HG03064 (cell line): Measurements from ENCODE around the gene ZNF600.
"Not testable (repeated sequence)": the region's sequence is repeated elsewhere in the genome, so short reads cannot be mapped to it uniquely, and the experiment has no call there.

Source experiments
- ATAC-seq: cut with Tn5 transposase; IDR thresholded peaks from one replicate; pipeline ENCODE4 v1.9.1; 2021; ENCODE audit warnings: low read depth; ENCODE audit not compliant: unreplicated experiment

Gene ZNF600

DNA sequence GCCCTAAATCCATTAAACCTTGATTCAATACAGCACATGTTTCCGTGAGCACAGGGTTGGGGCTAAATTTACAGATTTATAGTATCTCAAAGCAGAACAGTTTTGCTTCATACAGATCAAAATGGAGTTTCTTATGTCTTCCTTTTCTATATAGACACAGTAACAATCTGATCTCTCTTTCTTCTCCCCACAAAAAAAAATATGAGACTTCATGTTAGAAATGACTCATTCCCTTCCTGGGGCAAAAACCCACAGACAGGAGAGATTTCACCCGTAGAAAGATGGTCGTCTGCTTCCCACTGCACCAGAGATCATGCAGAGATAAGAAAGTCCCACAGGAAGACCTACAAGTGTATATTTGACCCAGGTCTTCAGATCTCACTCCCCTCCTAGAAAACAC, 44.1 kb downstream of the ZNF600 start:
- no peak for ATAC-seq

DNA sequence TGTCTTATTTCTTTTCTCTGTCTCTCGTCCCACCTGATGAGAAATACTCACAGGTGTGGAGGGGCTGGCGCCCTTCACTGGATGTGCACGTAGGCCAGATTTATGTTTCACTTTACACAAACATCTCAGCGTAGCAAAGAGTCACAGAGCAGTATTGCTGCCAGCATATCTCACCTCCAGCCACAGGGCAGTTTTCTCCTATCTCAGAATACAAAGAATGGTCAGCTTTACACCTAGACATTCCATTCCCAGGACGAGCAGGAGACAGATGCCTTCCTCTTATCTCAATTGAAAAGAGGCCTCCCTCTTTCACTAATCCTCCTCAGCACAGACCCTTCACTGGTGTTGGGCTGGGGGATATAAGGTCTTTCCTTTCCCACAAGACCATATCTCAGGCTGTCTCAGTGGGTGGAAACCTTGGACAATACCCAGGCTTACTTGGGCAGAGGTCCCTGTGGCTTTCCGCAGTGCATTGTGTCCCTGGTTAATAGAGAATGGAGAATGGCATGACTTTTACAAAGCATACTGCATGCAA, 44.6 kb downstream of the ZNF600 start:
- no peak for ATAC-seq

DNA sequence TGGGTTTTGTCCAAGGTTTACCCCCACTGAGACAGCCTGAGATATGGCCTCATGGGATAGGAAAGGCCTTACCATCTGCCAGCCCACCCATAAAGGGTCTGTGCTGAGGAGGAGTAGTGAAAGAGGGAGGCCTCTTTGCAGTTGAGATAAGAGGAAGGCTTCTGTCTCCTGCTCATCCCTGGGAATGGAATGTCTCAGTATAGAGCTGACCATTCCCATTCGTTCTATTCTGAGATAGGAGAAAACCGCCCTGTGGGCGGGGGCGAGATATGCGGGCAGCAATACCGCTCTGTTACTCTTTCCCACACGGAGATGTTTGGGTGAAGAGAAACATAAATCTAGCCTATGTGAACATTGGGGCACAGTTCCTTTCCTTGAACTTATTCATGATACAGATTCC, 45.2 kb downstream of the ZNF600 start:
- ATAC-seq = not testable (repeated sequence)

DNA sequence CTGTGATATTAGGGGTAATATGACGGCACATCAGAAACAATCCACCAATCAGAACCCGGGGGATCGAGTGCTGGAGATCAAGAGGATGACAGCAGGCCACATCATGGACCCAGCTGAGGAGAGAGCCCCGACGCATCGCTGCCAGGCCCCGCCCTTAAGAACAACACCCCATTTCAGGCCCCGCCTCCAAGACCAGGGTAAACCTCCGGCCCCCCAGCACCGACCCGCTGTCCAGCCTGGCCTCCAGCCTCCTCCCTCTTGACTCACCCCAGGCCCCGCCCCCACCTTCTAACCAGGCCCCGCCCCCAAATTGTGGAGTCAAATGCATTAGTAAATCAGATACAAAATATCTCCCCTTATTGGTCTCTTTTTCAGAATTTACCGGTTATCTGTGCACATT, 47.0 kb downstream of the ZNF600 start:
- ATAC-seq = no peak

DNA sequence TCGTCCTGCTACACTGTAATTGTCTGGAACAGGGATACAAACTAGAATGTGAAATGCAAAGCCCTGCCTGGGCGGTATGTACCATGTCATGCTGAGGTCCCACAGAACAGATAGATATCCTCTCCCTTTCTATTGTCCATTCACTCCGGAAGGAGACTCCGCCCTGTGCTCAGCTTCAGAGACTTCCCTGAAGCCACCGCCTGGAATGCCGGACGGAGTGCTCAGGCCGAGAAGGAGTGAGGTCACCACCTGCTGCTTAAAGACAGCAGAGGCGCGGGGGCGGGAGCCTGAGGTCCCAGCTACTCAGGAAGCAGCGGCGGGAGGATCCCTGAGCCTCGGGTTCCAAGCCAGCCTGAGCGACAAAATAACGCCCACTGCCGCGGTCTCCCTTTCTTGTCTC, 50.9 kb downstream of the ZNF600 start:
- ATAC-seq = no peak

DNA sequence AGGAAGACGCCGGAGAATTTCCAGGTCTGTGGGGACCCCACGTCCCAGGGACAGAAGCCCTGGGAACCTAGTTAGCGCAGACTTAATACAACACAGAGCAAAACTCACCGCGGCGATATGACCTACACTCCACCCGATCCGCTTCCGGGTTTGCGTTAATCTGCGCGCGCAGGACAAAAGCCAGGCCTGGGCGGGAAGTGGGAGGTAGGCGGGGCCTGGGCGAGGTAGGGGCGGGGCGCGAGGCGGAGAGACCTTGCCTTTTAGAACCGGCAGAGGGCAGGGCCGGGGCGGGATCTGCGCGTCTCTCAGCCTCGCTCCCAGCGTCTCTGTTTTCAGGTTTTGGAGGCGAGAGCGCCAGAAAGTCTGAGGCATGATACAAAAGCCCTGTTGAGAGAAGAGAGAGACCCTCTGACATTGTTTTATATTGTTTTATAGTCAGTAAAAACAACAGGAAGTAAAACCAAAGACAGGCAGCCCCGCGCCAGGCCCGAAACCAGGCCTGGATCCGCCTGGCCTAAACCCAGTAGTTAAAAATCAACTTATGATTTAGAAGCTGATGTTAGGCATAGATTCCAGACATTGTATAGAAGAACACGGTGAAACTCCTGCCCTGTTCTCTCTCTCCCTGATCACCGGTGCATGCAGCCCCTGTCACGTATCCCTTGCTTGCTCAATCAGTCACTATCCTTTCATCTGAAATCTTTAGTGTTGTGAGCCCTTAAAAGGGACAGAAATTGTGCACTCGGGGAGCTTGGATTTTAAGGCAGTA, 51.5 kb downstream of the ZNF600 start, which contains the start of gene ZNF611:
Gene ZNF611 (minus strand): TSS at position 152 of the 769 bp plus-strand sequence. CDS start 19,150 bp downstream, outside the sequence.
- peak; percentile 90 for ATAC-seq

DNA sequence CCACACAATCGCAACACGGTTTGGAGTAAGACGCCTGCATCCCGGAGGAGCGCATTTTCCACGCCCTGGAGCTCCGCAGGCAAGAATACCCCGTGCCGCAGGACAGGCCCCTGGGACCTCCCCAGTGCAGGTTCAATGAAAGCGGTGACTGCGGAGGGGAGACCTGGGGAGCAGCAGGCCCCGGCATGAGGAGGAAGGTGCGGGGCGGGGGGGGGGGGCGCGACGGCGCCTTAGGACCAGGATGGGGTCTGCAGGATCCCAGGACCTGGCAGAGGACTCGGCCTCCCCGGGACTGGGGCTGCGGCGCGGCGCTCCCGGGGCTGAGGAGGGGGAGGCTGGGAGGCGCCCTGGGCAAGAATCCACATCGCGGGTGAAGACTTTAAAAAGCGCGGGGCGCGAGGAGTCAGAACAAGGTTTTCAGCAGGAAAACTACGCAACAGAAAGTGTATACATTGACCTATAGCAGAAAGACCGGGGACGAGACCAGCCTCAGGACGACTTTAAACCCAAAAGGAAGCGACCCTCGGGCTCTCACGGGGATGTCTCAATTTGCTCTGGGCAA, 52.2 kb downstream of the ZNF600 start:
- no peak for ATAC-seq

DNA sequence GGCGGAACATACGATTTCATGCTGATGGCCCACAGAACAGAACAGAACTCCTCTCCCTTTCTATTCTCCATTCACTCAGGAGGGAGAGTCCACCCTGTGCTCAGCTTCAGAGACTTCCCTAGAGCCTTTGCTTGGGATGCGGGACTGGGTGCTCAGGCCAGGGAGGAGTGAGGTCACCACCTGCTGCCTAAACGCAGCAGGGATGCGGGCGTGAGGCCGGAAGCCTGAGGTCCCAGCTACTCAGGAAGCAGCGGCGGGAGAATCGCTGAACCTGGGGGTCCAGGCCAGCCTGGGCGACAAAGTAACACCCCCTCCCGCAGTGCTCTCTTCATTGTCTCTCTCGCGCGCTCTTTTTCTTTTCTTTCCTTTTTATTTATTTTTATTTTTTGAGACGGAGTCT, 60.5 kb downstream of the ZNF600 start:
- ATAC-seq = not testable (repeated sequence)

DNA sequence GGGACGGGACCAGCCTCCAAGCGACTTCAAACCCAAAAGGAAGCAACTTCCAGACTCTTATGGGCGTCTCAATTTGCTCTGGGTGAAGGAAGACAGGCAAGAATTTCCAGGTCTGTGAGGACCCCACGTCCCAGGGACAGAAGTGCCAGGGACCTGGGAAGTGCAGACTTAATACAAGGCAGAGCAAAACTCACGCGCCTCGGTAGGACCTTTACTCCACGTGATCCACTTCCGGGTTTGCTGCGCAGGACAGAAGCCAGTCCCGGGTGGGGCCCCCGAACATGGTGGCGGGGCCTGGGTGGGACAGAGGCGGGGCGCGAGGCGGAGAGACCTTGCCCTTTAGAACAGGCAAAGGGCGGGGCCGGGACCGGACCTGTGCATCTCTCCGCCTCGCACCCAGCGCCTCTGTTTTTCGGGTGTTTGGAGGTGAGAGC, 61.0 kb downstream of the ZNF600 start:
- no peak for ATAC-seq

DNA sequence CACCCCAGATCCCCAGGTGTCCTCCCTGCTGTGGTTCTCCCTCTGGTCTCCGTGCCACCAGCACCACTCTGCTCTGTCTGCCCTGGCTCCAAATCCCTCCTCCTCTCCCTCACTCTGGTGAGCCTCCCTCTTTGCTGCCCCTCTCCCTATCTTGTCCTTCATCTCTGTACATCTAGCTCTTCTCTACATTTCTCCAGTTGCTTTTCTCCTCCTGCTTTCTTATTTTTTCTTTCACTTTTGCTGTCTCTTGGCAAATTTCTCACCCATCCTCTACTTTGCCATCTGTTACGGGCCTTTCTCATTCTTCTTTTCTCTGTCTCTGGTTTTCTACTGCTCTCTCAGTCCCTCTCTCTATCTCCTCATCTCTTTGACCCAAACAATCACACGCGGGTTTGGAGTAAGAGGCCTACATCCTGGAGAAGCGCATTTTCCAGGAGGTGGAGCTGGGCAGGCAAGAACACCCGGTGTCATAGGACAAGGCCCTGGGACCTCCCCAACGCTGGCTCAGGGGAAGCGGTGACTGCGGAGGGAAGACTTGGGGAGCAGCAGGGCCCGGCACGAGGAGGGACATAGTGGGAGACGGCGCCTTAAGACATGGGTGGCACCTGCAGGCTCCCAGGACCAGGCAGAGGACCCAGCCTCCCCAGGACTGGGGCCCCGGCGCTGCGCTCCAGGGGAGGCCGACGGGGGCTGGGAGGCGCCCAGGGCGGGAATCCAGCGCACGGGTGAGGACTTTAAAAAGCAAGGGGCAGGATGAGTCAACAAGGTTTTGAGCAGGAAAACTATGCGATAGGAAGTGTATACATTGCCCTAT, 61.7 kb downstream of the ZNF600 start:
- ATAC-seq = no peak

DNA sequence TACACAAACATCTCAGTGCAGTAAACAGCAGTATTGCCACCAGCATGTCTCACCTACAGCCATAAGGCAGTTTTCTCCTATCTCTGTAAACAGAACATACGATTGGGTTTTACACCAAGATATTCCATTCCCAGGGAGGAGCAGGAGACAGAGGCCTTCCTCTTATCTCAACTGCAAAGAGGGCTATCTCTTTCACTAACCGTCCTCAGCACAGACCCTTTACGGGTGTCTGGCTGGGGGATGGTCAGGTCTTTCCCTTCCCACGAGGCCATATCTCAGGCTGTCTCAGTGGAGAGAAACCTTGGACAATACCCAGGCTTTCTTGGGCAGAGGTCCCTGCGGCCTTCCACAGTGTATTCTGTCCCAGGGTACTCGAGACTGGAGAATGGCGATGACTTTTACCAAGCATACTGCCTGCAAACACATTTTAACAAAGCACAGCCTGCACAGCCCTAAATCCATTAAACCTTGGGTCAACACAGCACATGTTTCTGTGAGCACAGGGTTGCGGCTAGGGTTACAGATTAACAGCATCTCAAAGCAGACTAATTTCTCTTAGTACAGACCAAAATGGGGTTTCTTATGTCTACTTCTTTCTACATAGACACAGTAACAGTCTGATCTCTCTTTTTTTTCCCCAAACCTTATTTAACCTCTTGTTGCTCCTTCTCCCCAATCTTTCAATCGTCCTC, 62.5 kb downstream of the ZNF600 start:
- ATAC-seq = not testable (repeated sequence)

DNA sequence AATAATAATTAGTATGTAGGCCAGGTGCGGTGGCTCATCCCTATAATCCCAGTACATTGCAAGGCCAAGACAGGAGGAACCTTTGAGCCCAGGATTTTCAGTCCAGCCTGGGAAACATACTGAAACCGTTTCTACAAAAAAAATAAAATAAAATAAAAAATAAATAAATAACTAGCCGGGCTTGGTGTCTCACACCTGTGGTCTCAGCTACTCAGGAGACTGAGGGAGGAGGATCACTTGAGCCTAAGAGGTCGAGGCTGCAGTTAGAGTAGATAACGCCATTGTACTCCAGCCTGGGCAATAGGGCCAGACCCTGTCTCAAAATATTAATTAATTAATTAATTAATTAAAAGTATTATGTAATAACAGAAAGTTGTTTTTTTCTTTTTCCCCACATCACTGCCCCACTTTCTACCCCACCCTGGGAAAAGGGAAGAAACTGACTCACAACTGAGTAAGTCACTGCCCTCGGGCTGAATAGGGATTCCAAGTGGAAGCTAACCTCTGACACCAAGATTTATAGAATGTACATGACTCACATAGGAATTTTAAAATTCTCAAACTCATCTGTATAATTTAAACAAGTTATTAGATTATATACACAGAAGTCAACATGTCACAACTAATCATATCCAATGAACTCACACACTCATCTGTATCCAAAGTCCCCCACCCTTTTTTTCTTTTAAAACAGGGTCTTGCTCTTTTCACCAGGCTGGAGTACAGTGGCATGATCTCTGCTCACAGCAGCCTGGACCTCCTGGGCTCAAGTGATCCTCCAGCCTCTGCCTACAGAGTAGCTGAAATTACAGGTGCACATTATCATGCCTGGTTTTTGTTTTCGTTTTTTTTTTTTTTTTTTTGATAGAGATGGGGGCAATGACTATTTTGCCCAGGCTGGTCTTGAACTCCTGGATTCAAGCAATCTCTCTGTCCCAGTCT, 64.3 kb downstream of the ZNF600 start:
- no peak for ATAC-seq

DNA sequence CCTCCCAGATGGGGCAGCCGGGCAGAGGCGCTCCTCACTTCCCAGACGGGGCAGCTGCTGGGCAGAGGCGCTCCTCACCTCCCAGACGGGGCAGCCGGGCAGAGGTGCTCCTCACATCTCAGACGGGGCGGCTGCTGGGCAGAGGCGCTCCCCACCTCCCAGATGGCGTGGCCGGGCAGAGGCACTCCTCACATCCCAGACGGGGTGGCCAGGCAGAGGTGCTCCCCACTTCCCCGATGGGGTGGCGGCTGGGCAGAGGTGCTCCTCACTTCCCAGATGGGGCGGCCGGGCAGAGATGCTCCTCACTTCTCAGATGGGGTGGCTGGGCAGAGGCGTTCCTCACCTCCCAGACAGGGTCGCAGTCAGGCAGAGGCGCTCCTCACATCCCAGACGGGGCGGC, 66.0 kb downstream of the ZNF600 start:
- not testable (repeated sequence) for ATAC-seq

DNA sequence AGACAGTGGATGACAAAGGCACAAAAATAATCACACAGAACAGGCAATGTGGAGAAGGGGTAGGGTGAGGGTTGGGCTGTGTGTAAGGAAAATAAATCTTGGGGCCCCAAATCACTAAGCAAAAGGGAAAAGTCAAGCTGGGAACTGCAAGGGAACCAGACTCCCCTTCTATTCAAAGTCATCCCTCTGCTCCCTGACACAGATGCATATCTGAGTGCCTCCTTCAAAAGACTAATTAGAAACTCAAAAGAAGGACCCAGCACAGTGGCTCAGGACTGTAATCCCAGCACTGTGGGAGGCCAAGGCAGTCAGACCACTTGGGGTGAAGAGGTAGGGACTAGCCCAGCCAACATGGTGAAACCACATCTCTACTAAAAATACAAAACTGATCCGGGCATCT, 70.1 kb downstream of the ZNF600 start:
- no peak for ATAC-seq

DNA sequence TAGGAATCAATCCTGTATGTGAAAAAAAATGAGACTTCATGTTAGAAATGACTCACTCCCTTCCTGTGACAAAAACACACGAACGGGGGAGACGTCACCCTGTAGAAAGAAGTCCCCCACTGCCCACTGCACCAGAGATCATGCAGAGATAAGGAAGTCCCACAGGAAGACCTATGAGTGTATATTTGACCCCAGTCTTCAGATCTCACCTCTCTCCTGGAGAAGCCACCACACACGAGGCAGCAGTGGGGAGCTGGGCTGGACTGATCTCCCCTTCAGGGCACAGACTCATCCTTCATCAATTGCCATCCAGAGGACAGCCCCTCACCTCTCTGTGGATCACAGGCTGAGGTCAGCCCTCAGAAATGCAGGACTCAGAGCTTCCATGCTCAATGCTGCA, 70.7 kb downstream of the ZNF600 start:
- not testable (repeated sequence) for ATAC-seq

DNA sequence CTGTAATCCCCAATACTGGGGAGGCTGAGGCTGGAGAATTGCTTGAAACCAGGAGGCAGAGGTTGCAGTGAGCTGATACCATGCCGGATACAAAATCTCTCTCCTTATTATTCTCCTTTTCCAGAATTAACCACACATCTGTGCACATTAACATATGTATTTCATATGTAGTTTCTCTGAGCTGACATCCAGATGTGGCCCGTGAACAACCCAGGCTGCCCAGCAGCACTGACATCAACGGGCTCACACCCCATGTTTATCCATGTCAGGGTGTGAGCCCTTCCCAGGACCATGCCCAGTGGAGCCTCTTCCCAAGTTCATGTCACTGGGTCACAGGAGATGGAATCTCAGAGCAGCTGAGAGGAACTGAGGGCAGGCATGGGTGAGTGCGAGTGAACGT, 71.3 kb downstream of the ZNF600 start:
- ATAC-seq = not testable (repeated sequence)
